Panc1 (cell line): ENCODE measurements around the gene CPLX1.
"Not testable (repeated sequence)": the region's sequence is repeated elsewhere in the genome, so short reads cannot be mapped to it uniquely, and the experiment has no call there.

Source experiments
- CTCF ChIP-seq: fragments of 450-650 bp; IDR thresholded peaks from 2 replicates; pipeline ENCODE4 v1.5.1; 2017; ENCODE audit warnings: mild to moderate bottlenecking
- POLR2AphosphoS5 ChIP-seq: IDR thresholded peaks from 2 replicates; pipeline ENCODE4 v1.6.1; 2012; ENCODE audit warnings: mild to moderate bottlenecking, low read depth, low read length, moderate library complexity
- REST ChIP-seq, 2 experiments: IDR thresholded peaks; 2 replicates each; pipeline ENCODE4 v1.6.1; 2011 to 2012; ENCODE audit warnings: low read depth in 2 of 2, control low read depth in 1 of 2, low read length in 1 of 2, mild to moderate bottlenecking in 1 of 2, moderate library complexity in 1 of 2; ENCODE audit not compliant: insufficient read depth in 1 of 2

GRCh38 chr4:780255-780654 is 45.7 kb downstream of the CPLX1 start:
- TF ChIP-seq CTCF; REST (IDR thresholded peaks at IDR 0.05; ENCODE audit: insufficient read depth in 1 of 2, low read depth in 2 of 2, low read length in 1 of 2); POLR2AphosphoS5: not testable (repeated sequence)
